Globus pallidus (tissue), 1 donor: ENCODE measurements around the gene OTUB2.

ENCODE experiments used
- DNase-seq: peaks from one replicate; pipeline ENCODE4 v3.0.0-alpha.2; 2015; ENCODE audit warnings: low spot score

OTUB2 gene

GRCh38 chr14:94041551-94042346, 15.6 kb downstream of the OTUB2 start:
- DNase-seq, result no peak

DNA sequence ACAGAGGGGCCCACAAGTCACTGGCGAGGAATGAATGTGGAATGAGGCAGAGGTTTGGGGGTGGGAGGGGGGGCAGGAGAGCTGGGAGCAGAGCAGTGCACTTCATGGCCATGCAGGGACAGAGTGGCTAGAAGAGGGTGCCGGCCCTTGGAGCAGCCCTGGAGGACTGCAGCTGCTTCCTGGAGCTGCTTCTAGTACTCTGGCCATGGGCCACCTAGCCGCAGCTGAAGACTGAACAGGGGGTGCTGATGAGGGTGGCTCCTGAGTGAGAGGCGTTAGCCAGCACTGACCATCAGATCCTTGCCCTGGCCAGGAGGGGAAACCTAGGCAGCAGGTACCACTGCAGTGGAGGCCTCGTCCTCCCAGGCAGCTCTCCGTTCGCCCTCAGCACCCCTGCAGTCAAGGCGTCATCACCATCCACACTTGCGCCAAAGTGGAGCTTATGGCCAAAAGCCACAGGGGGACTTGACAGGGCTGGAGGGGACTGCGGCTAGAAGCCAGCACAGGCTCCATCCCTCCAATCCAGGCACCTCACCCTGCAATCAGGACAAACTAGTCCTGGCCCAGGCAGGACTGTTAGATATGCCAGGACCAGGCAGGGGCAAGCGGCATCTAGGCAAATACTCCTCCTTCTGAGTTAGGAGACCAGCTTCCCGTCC, 16.4 kb downstream of the OTUB2 start:
- DNase-seq, result no peak

DNA sequence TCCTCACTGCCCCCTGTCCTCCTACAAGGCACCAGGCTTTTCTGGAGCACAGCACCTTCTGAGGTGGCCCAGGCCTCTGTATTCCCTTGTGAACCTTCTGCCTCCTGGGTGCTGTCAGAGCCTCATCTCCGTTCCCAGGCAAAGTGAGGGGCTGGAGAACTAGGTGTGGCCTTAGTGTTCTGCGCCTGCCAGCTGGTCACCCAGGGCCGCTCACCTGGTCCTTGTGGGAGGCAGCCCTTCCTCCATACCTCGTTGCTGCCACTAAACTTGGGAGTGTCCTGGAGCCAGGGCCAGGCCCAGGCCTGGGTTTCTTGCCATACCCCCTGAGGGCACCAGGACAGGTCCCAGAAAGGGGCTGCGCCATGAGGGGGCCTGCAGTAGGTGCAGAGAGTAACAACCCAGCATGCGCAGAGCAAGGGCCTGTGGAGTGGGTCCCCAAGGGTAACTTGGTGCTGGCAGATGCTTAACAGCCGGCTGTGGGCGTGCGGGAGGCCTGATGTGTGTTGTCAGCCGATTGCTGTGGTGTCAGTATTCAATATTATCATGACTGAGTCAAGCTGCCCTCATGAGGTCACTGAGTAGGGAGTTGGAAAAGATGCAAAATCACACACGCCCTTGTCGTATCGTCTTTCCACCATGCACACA, 17.1 kb downstream of the OTUB2 start:
- DNase-seq, result no peak

DNA sequence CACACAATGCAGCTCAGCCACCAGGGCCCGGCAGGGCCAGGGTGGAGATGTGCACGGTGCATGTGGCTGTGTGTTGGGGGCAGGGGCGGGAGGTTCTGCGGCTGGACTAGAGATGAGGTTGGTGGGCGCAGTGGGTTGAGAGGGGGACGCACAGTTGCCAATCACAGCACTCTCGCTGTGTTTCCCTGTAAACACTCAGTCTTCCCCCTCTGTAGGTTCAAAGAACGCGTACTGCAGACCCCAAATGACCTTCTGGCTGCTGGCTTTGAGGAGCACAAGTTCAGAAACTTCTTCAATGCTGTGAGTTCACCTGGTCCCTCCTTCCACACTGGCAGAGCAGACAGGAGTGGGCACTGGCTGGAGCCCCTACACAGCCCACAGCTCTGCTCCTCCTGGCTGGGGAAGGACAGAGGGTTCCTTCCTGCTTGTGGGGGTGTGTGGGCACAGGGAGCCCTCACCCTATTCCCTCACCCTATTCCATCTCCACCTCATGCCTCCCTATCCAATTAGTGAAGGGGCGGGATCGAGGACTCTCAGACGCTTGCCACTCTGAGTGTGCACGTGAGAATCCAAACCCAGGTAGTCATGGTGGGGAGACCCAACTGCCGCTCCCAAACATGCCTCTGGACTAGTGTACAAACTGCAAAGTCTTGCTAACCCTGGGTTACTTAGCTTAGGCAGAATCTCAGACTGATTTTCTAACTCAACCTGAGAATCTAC, 17.8 kb downstream of the OTUB2 start:
- no peak for DNase-seq

GRCh38 chr14:94044476-94045091, 18.4 kb downstream of the OTUB2 start:
- DNase-seq, result no peak

DNA sequence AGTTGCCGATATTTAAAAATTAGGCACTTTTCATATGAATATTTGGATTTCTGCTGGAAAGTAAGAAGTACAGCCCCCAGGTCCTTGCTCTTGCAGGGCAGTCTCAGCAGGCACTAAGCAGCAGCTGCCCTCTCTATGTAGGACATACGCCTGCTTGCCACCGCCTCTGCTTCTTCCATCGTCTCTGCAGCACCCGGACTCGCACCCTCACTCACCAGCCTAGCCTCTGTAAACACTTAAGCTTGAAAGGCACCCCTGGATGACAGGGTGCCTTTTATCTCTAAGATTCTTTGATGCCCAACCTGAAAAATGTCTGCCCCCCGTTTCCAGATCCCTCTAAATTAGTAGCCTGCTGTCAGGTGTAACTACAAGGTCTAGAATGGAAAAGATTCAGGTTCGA, 19.0 kb downstream of the OTUB2 start:
- DNase-seq, result no peak

DNA sequence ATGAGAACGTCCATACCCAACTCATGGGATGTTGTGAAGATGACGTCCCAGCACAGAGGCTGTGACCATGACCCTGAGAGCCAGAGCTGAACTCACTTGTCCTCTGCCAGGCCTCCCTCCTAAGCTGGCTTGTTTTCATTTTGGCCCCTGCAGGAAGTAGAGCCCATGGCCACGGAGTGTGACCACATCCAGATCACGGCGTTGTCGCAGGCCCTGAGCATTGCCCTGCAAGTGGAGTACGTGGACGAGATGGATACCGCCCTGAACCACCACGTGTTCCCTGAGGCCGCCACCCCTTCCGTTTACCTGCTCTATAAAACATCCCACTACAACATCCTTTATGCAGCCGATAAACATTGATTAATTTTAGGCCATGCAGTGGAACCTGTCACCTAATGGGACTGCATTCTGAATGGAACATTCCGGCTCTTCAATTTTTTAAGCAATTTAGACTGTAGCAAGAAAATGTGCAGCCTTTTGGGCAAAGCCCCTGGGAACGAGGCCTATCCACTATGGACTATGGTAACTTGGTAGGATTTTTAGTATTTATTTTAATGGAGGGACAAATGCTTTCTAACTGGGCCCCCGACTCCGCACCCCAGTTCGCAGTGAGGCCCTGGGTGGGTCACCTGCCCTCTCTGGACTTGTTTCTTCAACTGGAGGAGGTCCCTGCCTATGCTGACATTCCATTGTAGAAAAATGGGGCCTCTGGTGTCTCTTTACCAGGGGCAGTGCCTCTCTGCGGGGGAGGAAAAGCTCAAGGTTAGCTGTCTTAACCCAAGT, 19.6 kb downstream of the OTUB2 start:
- no peak for DNase-seq

DNA sequence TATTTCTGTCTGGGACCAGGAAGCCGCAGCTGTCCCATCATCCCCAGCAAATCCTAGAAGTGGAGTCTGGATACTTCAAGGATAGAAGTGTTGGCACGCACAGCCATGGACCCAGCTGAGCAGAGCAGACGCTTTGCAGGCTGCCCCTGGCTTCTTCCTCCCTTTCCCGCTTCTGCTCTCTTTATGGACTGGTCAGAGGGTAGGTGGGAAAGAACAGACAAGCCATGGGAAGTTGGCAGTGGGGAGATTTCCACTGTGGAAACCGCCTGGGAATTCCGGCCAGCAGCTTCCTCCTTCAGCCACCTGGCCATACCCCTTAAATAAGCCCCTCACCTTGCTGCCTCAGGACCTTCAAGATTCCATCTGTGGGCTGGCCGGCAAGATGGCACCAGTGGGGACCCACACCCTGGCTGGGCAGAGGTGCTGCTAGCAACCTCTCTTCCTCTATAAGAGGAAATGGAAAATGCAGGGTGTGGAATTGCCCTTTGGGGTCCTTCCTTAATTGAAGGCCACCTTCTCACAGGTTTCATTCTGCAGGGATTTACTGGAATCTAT, 20.6 kb downstream of the OTUB2 start:
- no peak for DNase-seq

GRCh38 chr14:94047581-94047980, 21.4 kb downstream of the OTUB2 start:
- no peak for DNase-seq

DNA sequence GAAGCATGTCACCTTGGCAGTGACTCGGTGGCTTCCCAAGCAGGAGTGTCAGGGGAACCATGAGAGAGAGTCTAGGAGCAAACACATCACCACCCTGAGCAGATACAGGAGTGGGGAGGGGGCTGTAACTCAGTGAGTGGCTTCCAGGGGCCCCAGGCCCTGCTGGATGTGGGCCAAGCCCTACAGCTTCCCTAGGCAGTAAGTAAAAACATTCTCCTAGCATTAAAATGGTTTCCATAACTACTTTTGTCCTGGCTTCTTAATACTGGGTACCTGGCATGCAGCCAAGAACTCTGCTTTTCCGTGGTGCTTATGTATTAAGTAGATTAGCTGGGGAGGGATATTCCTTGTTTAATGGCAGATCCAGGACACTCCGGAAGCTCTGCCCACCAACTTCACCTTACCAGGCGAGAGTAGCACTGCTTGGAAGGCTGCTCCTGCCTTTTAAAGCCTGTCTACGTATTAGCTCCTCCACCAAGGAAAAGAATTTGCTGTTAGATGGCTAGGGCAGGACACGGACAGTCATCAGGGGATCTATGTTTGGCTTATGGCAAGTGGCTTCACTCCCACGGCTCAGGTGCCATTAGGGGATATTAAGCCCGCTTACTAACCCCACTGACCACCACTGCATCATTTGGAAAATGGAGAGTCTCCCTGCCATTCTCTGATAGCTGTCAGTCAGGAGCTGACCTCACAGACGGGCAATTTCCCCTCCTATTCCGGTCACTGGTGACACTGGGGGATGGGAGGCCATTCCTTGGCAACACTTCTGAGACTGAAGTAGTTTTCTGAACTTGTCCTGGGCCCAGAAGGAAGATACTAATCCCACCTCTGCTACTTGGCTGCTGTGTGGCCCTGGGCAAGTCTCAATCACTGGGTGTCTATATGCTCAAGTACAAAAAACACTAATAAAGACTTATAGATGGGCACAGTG, 22.8 kb downstream of the OTUB2 start:
- DNase-seq, result no peak

DNA sequence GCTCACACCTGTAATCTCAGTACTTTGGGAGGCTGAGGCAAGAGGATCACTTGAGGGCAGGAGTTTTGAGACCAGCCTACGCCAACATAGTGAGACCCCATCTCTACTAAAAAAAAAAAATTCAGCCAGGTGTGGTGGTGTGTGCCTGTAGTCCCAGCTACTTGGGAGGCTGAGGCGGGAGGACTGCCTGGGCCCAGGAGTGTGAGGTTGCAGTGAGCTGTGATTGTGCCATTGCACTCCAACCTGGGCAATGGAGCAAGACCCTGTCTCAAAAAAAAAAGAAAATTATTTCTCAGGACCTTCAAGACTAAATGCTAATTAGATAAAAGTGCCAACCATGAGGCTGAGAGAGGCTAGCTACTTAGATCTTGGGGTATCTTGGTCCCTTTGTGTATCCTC, 23.5 kb downstream of the OTUB2 start:
- DNase-seq, result no peak

GRCh38 chr14:94050231-94050880, 24.2 kb downstream of the OTUB2 start:
- no peak for DNase-seq

GRCh38 chr14:94051115-94051514, 25.0 kb downstream of the OTUB2 start:
- peak; percentile 74 for DNase-seq

GRCh38 chr14:94051779-94052178, 25.6 kb downstream of the OTUB2 start:
- DNase-seq, result no peak

GRCh38 chr14:94052199-94052598, 26.1 kb downstream of the OTUB2 start:
- DNase-seq, result no peak

DNA sequence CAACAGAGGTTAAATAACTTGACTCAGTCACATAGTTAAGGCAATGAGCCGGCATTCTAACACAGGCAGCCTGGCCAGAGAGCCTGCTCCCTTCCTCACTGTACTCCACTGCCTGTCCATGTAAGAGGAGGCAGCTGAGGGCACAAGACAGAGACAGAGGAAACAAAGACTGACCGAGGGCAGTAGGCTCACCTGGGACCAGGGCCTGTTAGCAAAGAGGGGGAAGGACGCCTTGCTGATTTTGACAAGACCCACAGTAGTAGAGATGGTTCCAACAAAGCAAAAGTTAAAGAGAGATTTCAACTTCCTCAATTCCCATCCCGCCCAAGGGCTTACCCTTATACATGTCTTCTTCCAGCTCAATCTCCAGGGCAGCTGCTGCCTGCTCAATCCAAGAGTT, 26.5 kb downstream of the OTUB2 start:
- DNase-seq, result no peak

GRCh38 chr14:94054401-94054800, 28.3 kb downstream of the OTUB2 start:
- no peak for DNase-seq

- no peak for DNase-seq
Measured at GRCh38 chr14:94054936-94055335, 28.8 kb downstream of the OTUB2 start.

- DNase-seq, result no peak
Measured at GRCh38 chr14:94056579-94057308, 30.6 kb downstream of the OTUB2 start.
